CD4-positive, alpha-beta memory T cell (primary cell): Measurements from ENCODE around the gene FAM3A. TPM values are rescaled to one million over a fixed set of nuclear protein-coding genes. Genes with fewer than 3 reads are reported as not detected.
A peak's percentile ranks its signal among the peaks of the same experiment; 100 is the strongest.
"Not testable (repeated sequence)": the region's sequence is repeated elsewhere in the genome, so short reads cannot be mapped to it uniquely, and the experiment has no call there.

Experiments used
- CTCF ChIA-PET: fragments of 350-600 bp; sonication (Branson Sonifier 250); formaldehyde crosslinking; loops from one replicate; lab custom pipeline; 2021; ENCODE audit warnings: inconsistent platforms; ENCODE audit not compliant: partially characterized antibody; lab: Charles Lee
- POLR2A ChIA-PET: fragments of 350-600 bp; sonication (Branson Sonifier 250); formaldehyde crosslinking; loops from one replicate; lab custom pipeline; 2021; ENCODE audit not compliant: partially characterized antibody; lab: Charles Lee
- DNase-seq, 5 donors: peaks; one replicate each; pipeline versions ENCODE4 v3.0.0 to v3.0.0-alpha.2; 2020 to 2022; ENCODE audit warnings: mixed read lengths in 1 of 5
- H3K27ac ChIP-seq: one replicate; pipeline ENCODE4 v1.7.0; 2013; ENCODE audit warnings: low read depth, low read length
- H3K27me3 ChIP-seq: 2 replicates; pipeline ENCODE4 v1.7.0; 2013; ENCODE audit warnings: mild to moderate bottlenecking, low read length, moderate library complexity; ENCODE audit not compliant: insufficient read depth
- H3K36me3 ChIP-seq: 2 replicates; pipeline ENCODE4 v1.7.0; 2013; ENCODE audit warnings: mild to moderate bottlenecking, low read length, moderate library complexity; ENCODE audit not compliant: insufficient read depth
- H3K4me1 ChIP-seq: 2 replicates; pipeline ENCODE4 v1.7.0; 2013; ENCODE audit warnings: mild to moderate bottlenecking, low read length, moderate library complexity; ENCODE audit not compliant: insufficient read depth
- H3K4me3 ChIP-seq, 2 donors: one replicate each; pipeline ENCODE4 v1.7.0; 2013; ENCODE audit warnings: low read length in 2 of 2, mild to moderate bottlenecking in 1 of 2
- H3K9me3 ChIP-seq, 2 donors: one replicate each; pipeline ENCODE4 v1.7.0; 2013; ENCODE audit warnings: low read length in 2 of 2, control low read depth in 1 of 2; ENCODE audit not compliant: control insufficient read depth in 1 of 2
- H3K27ac Mint-ChIP-seq, 7 donors: one replicate each; pipeline ENCODE4 v1.8.0; 2020 to 2021; ENCODE audit warnings: mixed read lengths in 7 of 7, mild to moderate bottlenecking in 6 of 7, inconsistent platforms in 3 of 7, moderate library complexity in 3 of 7
- H3K27me3 Mint-ChIP-seq, 2 donors: one replicate each; pipeline ENCODE4 v1.8.0; 2020 to 2021; ENCODE audit warnings: mixed read lengths in 2 of 2
- H3K36me3 Mint-ChIP-seq, 2 donors: one replicate each; pipeline ENCODE4 v1.8.0; 2020 to 2021; ENCODE audit warnings: mixed read lengths in 2 of 2, inconsistent platforms in 1 of 2, mild to moderate bottlenecking in 1 of 2
- H3K4me1 Mint-ChIP-seq, 4 donors: one replicate each; pipeline ENCODE4 v1.8.0; 2020 to 2021; ENCODE audit warnings: mixed read lengths in 4 of 4, mild to moderate bottlenecking in 1 of 4
- H3K4me3 Mint-ChIP-seq, 8 donors: one replicate each; pipeline ENCODE4 v1.8.0; 2020 to 2021; ENCODE audit warnings: mixed read lengths in 8 of 8, mild to moderate bottlenecking in 7 of 8, moderate library complexity in 6 of 8, inconsistent platforms in 3 of 8
- H3K9me3 Mint-ChIP-seq, 8 donors: one replicate each; pipeline ENCODE4 v1.8.0; 2020 to 2021; ENCODE audit warnings: mixed read lengths in 8 of 8, mild to moderate bottlenecking in 5 of 8, inconsistent platforms in 3 of 8, moderate library complexity in 1 of 8
- intact Hi-C: fragments of 100-400 bp; cut with micrococcal nuclease; formaldehyde crosslinking; loops from one replicate; pipeline ENCODE4 v1.15.1; 2023
- polyA plus RNA-seq, 2 donors: library from polyadenylated mRNA; unstranded; fragments of 300-500 nt; fragmentation: Illumina TruSeq; gene quantifications; one replicate each; pipeline ENCODE4 v1.2.3, GENCODE V29; 2021
- total RNA-seq, 2 experiments: library from RNA; stranded (reverse); gene quantifications; one replicate each; pipeline ENCODE4 v1.2.3, GENCODE V29; 2021

Gene FAM3A, protein sequence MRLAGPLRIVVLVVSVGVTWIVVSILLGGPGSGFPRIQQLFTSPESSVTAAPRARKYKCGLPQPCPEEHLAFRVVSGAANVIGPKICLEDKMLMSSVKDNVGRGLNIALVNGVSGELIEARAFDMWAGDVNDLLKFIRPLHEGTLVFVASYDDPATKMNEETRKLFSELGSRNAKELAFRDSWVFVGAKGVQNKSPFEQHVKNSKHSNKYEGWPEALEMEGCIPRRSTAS
- total RNA-seq (10 to 100 TPM; 51.0 to 51.8 TPM), polyA plus RNA-seq (10 to 100 TPM; 18.4 to 20.2 TPM)

DNA sequence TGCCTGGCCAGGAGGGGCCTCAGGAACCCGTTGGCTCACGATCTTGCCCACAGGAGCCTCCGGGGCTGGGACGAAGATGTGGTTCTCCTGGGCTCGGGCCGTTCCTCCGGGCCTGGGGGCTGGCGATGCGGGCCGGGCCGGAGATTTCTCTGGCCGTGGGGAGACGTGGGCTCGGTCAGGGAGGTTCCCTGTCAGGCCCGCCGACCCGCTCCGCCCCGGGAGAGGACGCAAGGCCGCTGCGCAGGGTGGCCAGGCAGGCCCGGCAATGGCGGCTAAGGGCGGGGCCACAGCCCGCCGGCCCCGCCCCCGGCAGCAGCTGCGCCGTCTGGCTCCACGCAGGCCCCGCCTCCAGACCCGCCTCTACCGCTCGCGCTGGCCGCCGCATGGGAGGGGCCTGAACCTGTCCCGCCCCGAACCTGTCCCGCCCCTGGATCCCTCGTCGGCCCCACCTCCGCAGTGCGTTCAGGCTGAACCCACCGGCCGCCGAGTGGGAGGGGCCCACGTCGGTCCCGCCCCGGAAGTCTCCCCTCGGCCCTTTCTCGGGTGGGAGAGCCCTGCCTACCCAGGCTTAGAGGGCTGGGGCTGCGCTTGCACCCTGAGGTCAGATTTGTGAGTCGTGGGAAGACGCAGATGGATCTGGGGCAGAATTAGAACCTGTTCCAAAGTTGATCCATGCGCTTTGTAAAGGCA, at the start of gene FAM3A:
Gene FAM3A (minus strand): TSS at position 267 of the 690 bp plus-strand sequence. CDS start 460 bp downstream, outside the sequence.
- CTCF ChIA-PET: interaction anchor here (1.1 kb wide), 1 partner anchor 11 kb away, joined by 4 read pairs; no protein-coding TSS in a partner anchor
- Histone ChIP-seq H3K36me3 (no peaks in the 10 kb centered on the region), H3K9me3 (no peaks in the 10 kb centered on the region), H3K4me1 (peaks cover 18% of the 10 kb centered on the region), H3K27me3 (no peaks in the 10 kb centered on the region), H3K27ac (peak within 1 kb of the TSS; percentile 81), H3K4me3 (peak within 1 kb of the TSS; percentile 42 to 56)
- DNase-seq: peak; percentile 87 to 90 (median 89)
- Mint-ChIP-seq H3K36me3 (peaks cover 0 to 2% of the 10 kb centered on the region in 2 donors), H3K4me3 (peak within 1 kb of the TSS; percentile 83 to 88 (median 85)), H3K27ac (peak within 1 kb of the TSS; percentile 74 to 95 (median 92)), H3K27me3 (no peaks in the 10 kb centered on the region), H3K9me3 (no peaks in the 10 kb centered on the region), H3K4me1 (peaks cover 10 to 29% (median 16%) of the 10 kb centered on the region in 4 donors)
- POLR2A ChIA-PET: interaction anchor here (0.9 to 4.2 kb wide), 12 partner anchors 11 to 588 kb away, joined by 3 to 34 read pairs (median 6); partner anchors contain the start of genes EMD, PLXNA3, RPL10 and SLC10A3
- intact Hi-C loops: loop anchor here (1.0 to 5.0 kb wide), 4 partner anchors 26 to 79 kb away; partner anchors contain the start of genes GDI1, LAGE3, PLXNA3 and SLC10A3

- H3K27me3 ChIP-seq, intact Hi-C loops, H3K27me3 Mint-ChIP-seq, H3K27ac ChIP-seq, H3K4me3 Mint-ChIP-seq, POLR2A ChIA-PET, DNase-seq, H3K9me3 Mint-ChIP-seq, H3K27ac Mint-ChIP-seq, H3K36me3 ChIP-seq, H3K9me3 ChIP-seq, H3K4me1 Mint-ChIP-seq, H3K4me1 ChIP-seq, CTCF ChIA-PET, H3K4me3 ChIP-seq, H3K36me3 Mint-ChIP-seq: not testable (repeated sequence)
These were observed 46.3 kb upstream of the FAM3A start for GRCh38 chrX:154562295-154562694.

- H3K4me1 Mint-ChIP-seq, H3K9me3 Mint-ChIP-seq, H3K27me3 ChIP-seq, H3K9me3 ChIP-seq, H3K4me3 Mint-ChIP-seq, DNase-seq, H3K4me1 ChIP-seq, H3K27me3 Mint-ChIP-seq, intact Hi-C loops, H3K27ac Mint-ChIP-seq, H3K36me3 ChIP-seq, POLR2A ChIA-PET, CTCF ChIA-PET, H3K4me3 ChIP-seq, H3K36me3 Mint-ChIP-seq, H3K27ac ChIP-seq: not testable (repeated sequence)
These were observed 44.3 kb upstream of the FAM3A start for GRCh38 chrX:154560326-154560725.

DNA sequence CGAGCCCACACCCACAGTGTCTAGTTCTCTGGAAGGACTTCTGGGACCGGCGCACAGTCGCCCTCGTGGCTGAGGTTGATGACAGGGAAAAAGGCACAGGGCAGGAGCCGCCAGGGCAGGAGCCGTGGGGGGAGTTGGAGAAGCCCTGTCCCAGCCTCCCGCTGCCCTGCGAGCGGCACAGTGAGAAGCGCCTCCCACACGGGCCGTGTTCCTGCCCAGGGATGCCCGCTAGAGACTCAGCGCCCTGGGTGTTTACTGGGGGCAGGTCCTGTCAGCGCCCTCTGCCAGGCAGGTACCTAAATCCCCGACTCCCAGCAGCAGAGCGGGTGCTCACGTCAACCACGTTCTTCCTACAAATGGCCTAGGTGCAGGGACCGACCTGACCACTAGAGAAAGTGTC, 42.9 kb upstream of the FAM3A start:
- H3K4me3 ChIP-seq, H3K9me3 Mint-ChIP-seq, H3K4me3 Mint-ChIP-seq, H3K27me3 Mint-ChIP-seq, H3K36me3 Mint-ChIP-seq, H3K36me3 ChIP-seq, H3K9me3 ChIP-seq, POLR2A ChIA-PET, H3K4me1 ChIP-seq, DNase-seq, H3K27me3 ChIP-seq, intact Hi-C loops, CTCF ChIA-PET, H3K27ac ChIP-seq, H3K27ac Mint-ChIP-seq: not testable (repeated sequence)
- H3K4me1 Mint-ChIP-seq: peaks cover 0 to 12% (median 3%) of the 10 kb centered on the region in 4 donors

- not testable (repeated sequence) for H3K4me3 Mint-ChIP-seq, H3K27ac Mint-ChIP-seq, H3K4me1 ChIP-seq
These were observed 42.1 kb upstream of the FAM3A start for GRCh38 chrX:154558060-154558690.

GRCh38 chrX:154552112-154552806, 36.2 kb upstream of the FAM3A start:
- H3K36me3 Mint-ChIP-seq: peaks cover 3 to 33% of the 10 kb centered on the region in 2 donors
- H3K9me3 ChIP-seq, DNase-seq, intact Hi-C loops, CTCF ChIA-PET, POLR2A ChIA-PET, H3K27ac Mint-ChIP-seq, H3K27ac ChIP-seq, H3K4me3 ChIP-seq, H3K4me3 Mint-ChIP-seq, H3K27me3 Mint-ChIP-seq, H3K36me3 ChIP-seq, H3K27me3 ChIP-seq, H3K9me3 Mint-ChIP-seq: not testable (repeated sequence)
- H3K4me1 Mint-ChIP-seq: peaks cover 18 to 47% (median 27%) of the 10 kb centered on the region in 4 donors
- peaks cover 28% of the 10 kb centered on the region for H3K4me1 ChIP-seq

More at GRCh38 chrX:154558060-154558690, 42.1 kb upstream of the FAM3A start:
- intact Hi-C loops, H3K36me3 Mint-ChIP-seq, H3K9me3 Mint-ChIP-seq, POLR2A ChIA-PET, CTCF ChIA-PET, H3K27me3 Mint-ChIP-seq, H3K9me3 ChIP-seq, H3K27me3 ChIP-seq, H3K36me3 ChIP-seq, H3K4me3 ChIP-seq, H3K27ac ChIP-seq, DNase-seq: not testable (repeated sequence)
- peaks cover 0 to 15% (median 3%) of the 10 kb centered on the region in 4 donors for H3K4me1 Mint-ChIP-seq
